Glutamatergic neuron (in vitro differentiated cells): Measurements from ENCODE around the gene CNOT4. TPM values are rescaled to one million over a fixed set of nuclear protein-coding genes. Genes with fewer than 3 reads are reported as not detected.

ENCODE experiments used
- DNase-seq: peaks from one replicate; pipeline ENCODE4 v3.0.0; 2022
- H3K27ac Mint-ChIP-seq: one replicate; pipeline ENCODE4 v1.8.0; 2020; ENCODE audit warnings: mild to moderate bottlenecking, mixed read lengths, inconsistent platforms; ENCODE audit not compliant: unreplicated experiment
- H3K27me3 Mint-ChIP-seq: one replicate; pipeline ENCODE4 v1.8.0; 2020; ENCODE audit warnings: mild to moderate bottlenecking, moderate library complexity, mixed read lengths, inconsistent platforms; ENCODE audit not compliant: unreplicated experiment
- H3K36me3 Mint-ChIP-seq: one replicate; pipeline ENCODE4 v1.8.0; 2020; ENCODE audit warnings: mild to moderate bottlenecking, mixed read lengths, inconsistent platforms; ENCODE audit not compliant: unreplicated experiment
- H3K4me1 Mint-ChIP-seq: one replicate; pipeline ENCODE4 v1.8.0; 2020; ENCODE audit warnings: mild to moderate bottlenecking, low read depth, mixed read lengths, inconsistent platforms; ENCODE audit not compliant: unreplicated experiment
- H3K4me3 Mint-ChIP-seq: one replicate; pipeline ENCODE4 v1.8.0; 2020; ENCODE audit warnings: mild to moderate bottlenecking, mixed read lengths, inconsistent platforms; ENCODE audit not compliant: unreplicated experiment
- H3K9me3 Mint-ChIP-seq: one replicate; pipeline ENCODE4 v1.8.0; 2020; ENCODE audit warnings: mild to moderate bottlenecking, moderate library complexity, mixed read lengths, inconsistent platforms; ENCODE audit not compliant: unreplicated experiment
- total RNA-seq: library from RNA; stranded (reverse); fragmentation: NEBNext Ultra II Directional; extraction: Animal tissue kit (Norgen Biotek cat#: 25700); gene quantifications from one replicate; pipeline ENCODE4 v1.2.1, GENCODE V29; 2021; ENCODE audit not compliant: unreplicated experiment
- TF ChIP-seq, protein P1 (sequence below): fragments of 200-600 bp; sonication (generic); IDR thresholded peaks from one replicate; pipeline ENCODE4 v1.5.0; 2021; ENCODE audit not compliant: partially characterized antibody, unreplicated experiment

The CNOT4 gene
- total RNA-seq, 1 donor from 2014 or later, result 25.3 TPM

DNA sequence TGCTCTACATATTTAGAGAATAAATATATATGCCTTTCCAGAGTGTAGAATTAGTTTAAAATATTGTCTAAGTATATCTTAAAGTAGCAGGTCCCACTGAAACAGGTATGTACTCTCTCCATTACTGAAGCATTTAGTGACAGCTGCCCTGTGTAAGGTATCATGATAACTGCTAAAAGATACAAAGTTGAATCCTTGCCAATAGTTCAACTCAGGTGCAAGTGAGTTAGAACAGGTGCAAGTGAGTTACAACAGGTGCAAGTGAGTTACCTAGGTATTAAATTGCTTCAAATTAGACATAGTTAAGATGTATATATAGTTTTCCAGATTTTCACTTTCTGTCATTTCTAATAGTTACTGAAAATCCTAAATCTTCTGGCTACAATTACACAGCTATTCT lies 119.1 kb downstream of the CNOT4 start:
- H3K36me3 Mint-ChIP-seq, result no peaks in the 10 kb centered on the region
- DNase-seq, result no peak
- H3K27me3 Mint-ChIP-seq, result no peaks in the 10 kb centered on the region
- H3K27ac Mint-ChIP-seq, result no peak overlapping the region
- no peaks in the 10 kb centered on the region for H3K4me1 Mint-ChIP-seq
- H3K9me3 Mint-ChIP-seq, result no peaks in the 10 kb centered on the region
- TF ChIP-seq, protein P1, sequence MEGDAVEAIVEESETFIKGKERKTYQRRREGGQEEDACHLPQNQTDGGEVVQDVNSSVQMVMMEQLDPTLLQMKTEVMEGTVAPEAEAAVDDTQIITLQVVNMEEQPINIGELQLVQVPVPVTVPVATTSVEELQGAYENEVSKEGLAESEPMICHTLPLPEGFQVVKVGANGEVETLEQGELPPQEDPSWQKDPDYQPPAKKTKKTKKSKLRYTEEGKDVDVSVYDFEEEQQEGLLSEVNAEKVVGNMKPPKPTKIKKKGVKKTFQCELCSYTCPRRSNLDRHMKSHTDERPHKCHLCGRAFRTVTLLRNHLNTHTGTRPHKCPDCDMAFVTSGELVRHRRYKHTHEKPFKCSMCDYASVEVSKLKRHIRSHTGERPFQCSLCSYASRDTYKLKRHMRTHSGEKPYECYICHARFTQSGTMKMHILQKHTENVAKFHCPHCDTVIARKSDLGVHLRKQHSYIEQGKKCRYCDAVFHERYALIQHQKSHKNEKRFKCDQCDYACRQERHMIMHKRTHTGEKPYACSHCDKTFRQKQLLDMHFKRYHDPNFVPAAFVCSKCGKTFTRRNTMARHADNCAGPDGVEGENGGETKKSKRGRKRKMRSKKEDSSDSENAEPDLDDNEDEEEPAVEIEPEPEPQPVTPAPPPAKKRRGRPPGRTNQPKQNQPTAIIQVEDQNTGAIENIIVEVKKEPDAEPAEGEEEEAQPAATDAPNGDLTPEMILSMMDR, result no peak
- no peak overlapping the region for H3K4me3 Mint-ChIP-seq

DNA sequence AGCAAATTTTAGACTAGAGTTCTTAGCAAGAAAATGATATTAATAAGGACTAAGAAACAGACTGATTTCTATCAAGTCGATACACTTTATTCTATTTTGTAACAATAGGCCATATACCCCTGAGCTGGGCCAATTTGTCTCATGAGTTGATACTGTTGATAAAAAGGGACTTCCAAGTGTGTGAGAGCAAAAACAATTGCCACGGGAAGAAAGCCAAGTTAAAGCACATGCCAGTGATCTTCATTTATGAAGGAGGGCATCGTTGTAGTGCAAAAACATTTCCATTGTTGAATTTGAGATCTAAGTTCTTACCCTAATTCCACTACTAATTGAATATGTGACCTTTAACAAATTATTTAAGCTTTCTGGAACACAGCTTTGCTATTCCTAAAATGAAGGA lies 119.9 kb downstream of the CNOT4 start:
- no peak overlapping the region for H3K27ac Mint-ChIP-seq
- DNase-seq, result no peak
- H3K27me3 Mint-ChIP-seq, result no peaks in the 10 kb centered on the region
- no peaks in the 10 kb centered on the region for H3K9me3 Mint-ChIP-seq
- TF ChIP-seq, protein P1, result no peak
- no peaks in the 10 kb centered on the region for H3K4me1 Mint-ChIP-seq
- H3K36me3 Mint-ChIP-seq, result no peaks in the 10 kb centered on the region
- H3K4me3 Mint-ChIP-seq, result no peak overlapping the region

DNA sequence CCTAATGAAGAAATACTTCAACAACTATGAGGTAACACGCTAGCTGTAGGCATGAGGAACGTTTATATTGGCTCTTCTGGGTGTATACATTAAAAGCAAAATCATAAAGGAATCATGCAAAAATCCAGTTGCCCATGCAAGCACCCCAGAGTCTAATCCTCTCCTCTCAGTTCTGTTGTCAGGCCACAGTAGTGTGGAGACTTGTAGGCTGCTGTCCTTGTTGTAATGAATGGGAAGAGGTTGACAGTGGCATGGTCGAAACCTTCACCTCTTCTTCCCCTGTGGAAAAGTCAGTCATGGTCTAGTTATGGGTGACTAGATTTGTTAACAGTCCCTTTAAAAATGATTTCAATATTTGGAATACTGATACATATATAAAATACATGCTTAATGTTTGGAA lies 121.3 kb downstream of the CNOT4 start:
- no peak overlapping the region for H3K27ac Mint-ChIP-seq
- no peaks in the 10 kb centered on the region for H3K4me1 Mint-ChIP-seq
- H3K4me3 Mint-ChIP-seq, result no peak overlapping the region
- TF ChIP-seq, protein P1, result no peak
- no peaks in the 10 kb centered on the region for H3K36me3 Mint-ChIP-seq
- H3K27me3 Mint-ChIP-seq, result no peaks in the 10 kb centered on the region
- DNase-seq, result no peak
- H3K9me3 Mint-ChIP-seq, result no peaks in the 10 kb centered on the region

DNA sequence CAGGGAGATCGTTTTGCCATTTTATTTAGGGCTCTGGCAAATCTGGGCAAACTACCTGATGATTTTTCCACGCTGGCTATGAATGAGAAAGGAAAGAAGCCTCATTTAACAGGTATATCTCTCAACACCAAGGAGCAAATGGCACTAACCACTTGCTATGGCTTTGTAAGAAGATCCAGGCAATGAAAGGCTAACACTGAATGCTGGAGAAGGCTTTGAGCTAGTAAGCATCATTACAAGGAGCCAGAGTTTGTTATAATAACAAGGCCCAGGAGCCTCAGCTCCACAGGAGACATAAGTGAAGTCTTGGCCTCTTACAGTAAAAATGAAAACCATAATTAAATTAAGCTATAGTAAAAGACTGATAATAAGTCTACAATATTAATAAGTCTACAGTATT lies 123.1 kb downstream of the CNOT4 start:
- Mint-ChIP-seq H3K4me1 (no peaks in the 10 kb centered on the region), H3K27ac (peak overlapping the region; percentile 50)
- TF ChIP-seq, protein P1, result no peak

DNA sequence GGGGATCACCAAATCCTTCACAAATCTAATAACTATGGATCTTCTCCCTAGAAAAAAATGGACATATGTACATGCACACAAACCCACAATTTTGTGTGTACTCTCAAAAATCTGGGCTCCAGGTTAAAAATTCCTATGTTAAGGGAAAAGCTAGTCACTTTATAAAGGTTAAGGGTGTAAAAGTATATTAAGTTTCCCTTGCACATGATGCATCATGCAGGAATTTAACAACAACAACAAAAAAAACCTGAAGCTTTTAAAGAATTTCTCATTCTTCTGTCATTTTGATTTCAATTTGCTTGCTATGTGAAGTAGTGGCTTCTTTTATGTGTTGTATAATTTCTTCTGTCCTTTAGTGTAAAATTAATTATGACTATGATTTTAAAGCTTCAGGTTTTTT lies 123.7 kb downstream of the CNOT4 start:
- no peaks in the 10 kb centered on the region for H3K36me3 Mint-ChIP-seq
- H3K27ac Mint-ChIP-seq, result peak overlapping the region; percentile 50
- TF ChIP-seq, protein P1, result no peak
- H3K4me1 Mint-ChIP-seq, result peaks cover under 1% of the 10 kb centered on the region
- no peaks in the 10 kb centered on the region for H3K27me3 Mint-ChIP-seq
- H3K4me3 Mint-ChIP-seq, result no peak overlapping the region
- no peaks in the 10 kb centered on the region for H3K9me3 Mint-ChIP-seq
- no peak for DNase-seq

More for the DNA sequence above, 123.1 kb downstream of the CNOT4 start:
- Mint-ChIP-seq H3K27me3 (no peaks in the 10 kb centered on the region), H3K36me3 (no peaks in the 10 kb centered on the region), H3K4me3 (no peak overlapping the region), H3K9me3 (no peaks in the 10 kb centered on the region)
- no peak for DNase-seq
